Effector memory CD4-positive, alpha-beta T cell (primary cell): ENCODE results near the gene NAV3.
"Not testable (repeated sequence)": the region's sequence is repeated elsewhere in the genome, so short reads cannot be mapped to it uniquely, and the experiment has no call there.

Source experiments
- DNase-seq, 3 donors: peaks; one replicate each; pipeline ENCODE4 v3.0.0-alpha.2; 2020
- H3K27ac ChIP-seq: 2 replicates; pipeline ENCODE4 v1.7.0; 2013; ENCODE audit warnings: mild to moderate bottlenecking, low read length, moderate library complexity; ENCODE audit not compliant: insufficient read depth, poor library complexity, severe bottlenecking
- H3K27me3 ChIP-seq: replicated peaks from 2 replicates; pipeline ENCODE4 v1.7.0; 2013; ENCODE audit warnings: mild to moderate bottlenecking, low read length; ENCODE audit not compliant: insufficient read depth, control insufficient read depth, poor library complexity, severe bottlenecking
- H3K36me3 ChIP-seq: 2 replicates; pipeline ENCODE4 v1.7.0; 2013; ENCODE audit warnings: mild to moderate bottlenecking, low read length, moderate library complexity; ENCODE audit not compliant: control insufficient read depth, insufficient read depth
- H3K4me1 ChIP-seq: 2 replicates; pipeline ENCODE4 v1.7.0; 2013; ENCODE audit warnings: low read length, mild to moderate bottlenecking; ENCODE audit not compliant: control insufficient read depth, insufficient read depth, poor library complexity, severe bottlenecking
- H3K4me3 ChIP-seq: 2 replicates; pipeline ENCODE4 v1.7.0; 2013; ENCODE audit warnings: low read length, low read depth, mild to moderate bottlenecking; ENCODE audit not compliant: insufficient read depth, poor library complexity, severe bottlenecking
- H3K9me3 ChIP-seq: 2 replicates; pipeline ENCODE4 v1.7.0; 2013; ENCODE audit warnings: mild to moderate bottlenecking, low read length, moderate library complexity; ENCODE audit not compliant: control insufficient read depth

NAV3 gene

DNA sequence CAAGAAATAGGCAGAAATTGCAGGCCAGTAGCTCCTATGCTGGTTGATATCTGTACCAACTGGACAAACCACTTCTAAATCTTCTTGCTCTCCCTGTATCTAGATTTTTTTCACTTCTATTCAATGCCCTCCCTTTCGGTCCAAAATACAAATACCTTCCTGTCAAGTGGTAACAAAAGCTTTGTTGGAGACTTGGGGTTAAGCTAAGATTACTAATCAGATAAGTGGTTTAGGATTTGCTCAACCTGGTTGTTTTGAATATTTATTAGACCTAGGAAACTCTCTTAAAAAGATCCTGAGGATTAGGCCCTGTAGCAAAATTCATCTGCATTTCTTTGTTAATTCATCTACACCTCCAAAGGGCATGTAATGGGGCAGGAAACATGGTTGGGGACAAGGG, 410.1 kb downstream of the NAV3 start:
- no peaks in the 10 kb centered on the region for H3K27me3 ChIP-seq
- DNase-seq: no peak
- H3K4me3 ChIP-seq: no peak overlapping the region
- H3K4me1 ChIP-seq: no peaks in the 10 kb centered on the region
- H3K27ac ChIP-seq: no peak overlapping the region
- no peaks in the 10 kb centered on the region for H3K36me3 ChIP-seq
- H3K9me3 ChIP-seq: no peaks in the 10 kb centered on the region

- H3K27me3 ChIP-seq: no peaks in the 10 kb centered on the region
- no peaks in the 10 kb centered on the region for H3K9me3 ChIP-seq
- no peak overlapping the region for H3K27ac ChIP-seq
- no peak for DNase-seq
- H3K4me1 ChIP-seq: no peaks in the 10 kb centered on the region
- no peak overlapping the region for H3K4me3 ChIP-seq
- H3K36me3 ChIP-seq: no peaks in the 10 kb centered on the region
Measured at GRCh38 chr12:78241446-78241845, 410.8 kb downstream of the NAV3 start.

DNA sequence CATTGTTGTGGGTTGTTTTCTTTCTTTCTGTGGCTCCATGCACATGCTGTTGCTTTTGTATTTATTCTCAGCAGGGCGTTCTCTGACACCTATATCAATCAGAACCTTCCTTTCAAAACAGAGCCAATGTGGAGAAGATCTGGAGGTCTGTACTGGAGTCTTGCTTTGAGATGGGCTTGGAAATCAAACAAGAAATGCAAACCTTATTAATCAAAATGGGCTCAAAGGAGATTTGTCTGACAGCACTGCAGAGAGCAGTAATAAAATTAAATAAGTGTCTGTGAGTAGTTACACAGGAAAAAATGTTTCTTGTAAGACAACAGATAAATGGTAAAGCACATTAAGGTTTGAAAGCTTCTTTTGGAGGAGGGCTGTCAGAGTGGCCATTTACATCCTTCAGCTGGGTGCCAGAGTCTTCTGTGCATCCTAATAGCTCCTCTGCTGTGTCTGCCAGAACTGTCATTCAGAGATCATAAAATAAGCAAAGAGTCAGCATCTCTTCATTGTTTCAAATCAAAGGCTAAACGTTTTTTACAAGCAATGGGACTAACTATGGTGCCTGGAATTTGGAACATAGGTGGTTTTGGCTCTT, 414.3 kb downstream of the NAV3 start:
- H3K4me3 ChIP-seq: no peak overlapping the region

DNA sequence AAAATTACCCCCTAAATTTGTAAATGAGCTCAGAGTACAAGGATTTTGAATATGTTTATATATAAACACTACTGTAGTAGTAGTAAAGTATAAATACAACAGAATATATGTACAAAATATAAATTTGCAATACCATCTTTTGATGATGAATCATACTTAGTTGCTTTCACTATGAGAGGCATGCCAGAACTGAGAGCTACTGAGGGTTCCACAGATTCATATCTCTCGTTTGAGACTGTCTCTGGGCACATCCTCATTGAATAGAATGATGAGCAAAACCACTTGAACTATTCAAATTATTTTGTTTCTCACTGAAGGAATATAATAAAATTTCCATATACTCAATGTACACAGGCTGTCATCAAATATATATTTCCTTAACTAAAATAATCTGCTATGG, 417.6 kb downstream of the NAV3 start:
- Histone ChIP-seq H3K9me3 (no peaks in the 10 kb centered on the region), H3K27ac (no peak overlapping the region), H3K27me3 (no peaks in the 10 kb centered on the region), H3K4me1 (no peaks in the 10 kb centered on the region), H3K4me3 (no peak overlapping the region), H3K36me3 (no peaks in the 10 kb centered on the region)
- no peak for DNase-seq

More for the DNA sequence above, 414.3 kb downstream of the NAV3 start:
- Histone ChIP-seq H3K4me1 (no peaks in the 10 kb centered on the region), H3K9me3 (no peaks in the 10 kb centered on the region), H3K27me3 (no peaks in the 10 kb centered on the region), H3K36me3 (no peaks in the 10 kb centered on the region), H3K27ac (no peak overlapping the region)
- DNase-seq: no peak

- Histone ChIP-seq H3K27ac (no peak overlapping the region), H3K4me3 (no peak overlapping the region), H3K4me1 (no peaks in the 10 kb centered on the region), H3K9me3 (no peaks in the 10 kb centered on the region), H3K27me3 (no peaks in the 10 kb centered on the region), H3K36me3 (no peaks in the 10 kb centered on the region)
- DNase-seq: no peak
Measured at GRCh38 chr12:78249578-78249977, 418.9 kb downstream of the NAV3 start.

DNA sequence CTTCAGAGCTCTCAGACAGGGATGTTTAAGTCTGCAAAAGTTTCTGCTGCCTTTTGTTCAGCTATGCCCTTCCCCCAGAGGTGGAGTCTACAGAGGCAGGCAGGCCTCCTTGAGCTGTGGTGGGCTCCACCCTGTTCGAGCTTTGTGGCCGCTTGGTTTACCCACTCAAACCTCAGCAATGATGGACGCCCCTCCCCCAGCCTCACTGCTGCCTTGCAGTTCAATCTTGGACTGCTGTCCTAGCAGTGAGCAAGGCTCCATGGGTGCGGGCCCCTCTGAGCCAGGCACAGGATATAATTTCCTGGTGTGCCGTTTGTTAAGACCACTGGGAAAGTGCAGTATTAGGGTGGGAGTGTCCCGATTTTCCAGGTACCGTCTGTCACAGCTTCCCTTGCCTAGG, 427.0 kb downstream of the NAV3 start:
- not testable (repeated sequence) for DNase-seq, H3K27ac ChIP-seq, H3K4me3 ChIP-seq, H3K27me3 ChIP-seq, H3K4me1 ChIP-seq, H3K9me3 ChIP-seq, H3K36me3 ChIP-seq

DNA sequence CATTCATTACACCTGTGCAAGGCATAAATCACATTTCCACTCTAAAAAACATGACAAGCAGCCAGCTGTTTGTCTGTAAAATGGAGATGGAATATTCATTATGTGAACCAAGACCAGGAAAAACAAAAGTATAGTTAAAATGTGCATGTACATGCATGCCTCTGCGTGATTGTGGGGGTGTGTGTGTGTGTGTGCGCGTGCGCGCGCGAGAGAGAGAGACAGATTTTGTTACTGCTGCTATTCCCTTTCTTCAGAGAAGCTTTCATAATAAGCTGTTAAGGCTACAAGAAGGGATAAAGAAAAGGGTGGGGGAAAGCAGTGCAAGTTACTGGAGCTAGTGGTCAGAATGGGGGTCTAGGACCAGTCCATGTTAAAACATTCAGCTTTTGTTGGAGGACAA, 430.3 kb downstream of the NAV3 start:
- H3K27me3 ChIP-seq: no peaks in the 10 kb centered on the region
- no peaks in the 10 kb centered on the region for H3K4me1 ChIP-seq
- no peak overlapping the region for H3K27ac ChIP-seq
- DNase-seq: no peak
- no peaks in the 10 kb centered on the region for H3K9me3 ChIP-seq
- no peaks in the 10 kb centered on the region for H3K36me3 ChIP-seq
- no peak overlapping the region for H3K4me3 ChIP-seq

DNA sequence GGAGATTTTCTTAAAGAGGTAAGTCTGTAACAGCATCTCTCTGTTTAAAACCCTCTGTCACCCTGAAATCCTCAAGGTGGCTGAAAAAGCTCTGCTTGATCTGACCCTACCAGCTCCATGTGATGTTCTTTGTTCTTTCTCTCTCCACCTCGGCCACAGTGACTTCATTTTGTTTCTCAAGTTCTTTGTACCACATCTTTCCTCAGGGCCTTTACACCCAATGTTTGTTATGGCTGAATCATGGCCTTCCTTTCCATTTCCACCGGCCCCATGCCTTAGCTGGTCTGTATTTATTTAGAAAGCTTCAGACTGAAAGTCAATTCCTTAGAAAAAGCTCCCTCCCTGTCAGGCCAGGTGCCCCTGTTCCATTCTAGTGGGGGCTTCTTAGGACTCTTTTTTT, 431.2 kb downstream of the NAV3 start:
- Histone ChIP-seq H3K27me3 (no peaks in the 10 kb centered on the region), H3K4me3 (no peak overlapping the region), H3K9me3 (no peaks in the 10 kb centered on the region), H3K27ac (no peak overlapping the region), H3K4me1 (no peaks in the 10 kb centered on the region), H3K36me3 (no peaks in the 10 kb centered on the region)
- no peak for DNase-seq
